Measurements from ENCODE around the gene PPT2. TPM values are rescaled to one million over a fixed set of nuclear protein-coding genes. Genes with fewer than 3 reads are reported as not detected.
A peak's percentile ranks its signal among the peaks of the same experiment; 100 is the strongest.

Gene PPT2
- total RNA-seq, 1 experiment from 2014 or later: 46.3 TPM

GRCh38 chr6:32182555-32182981 lies 28.6 kb downstream of the PPT2 start:
- no peak overlapping the region for H2BK15ac ChIP-seq (ENCODE audit: low read depth, low read length)
- no peak overlapping the region for H3K4me3 Mint-ChIP-seq
- no peaks in the 10 kb centered on the region for H3K9me3 ChIP-seq (ENCODE audit: control insufficient read depth, low read depth, low read length)
- no peak for TF ChIP-seq CTCF (conservative IDR thresholded peaks at IDR 0.05)
- no peak overlapping the region for H2AFZ ChIP-seq (ENCODE audit: low read length)
- H3K79me1 ChIP-seq (ENCODE audit: insufficient read depth, low read depth, low read length, poor library complexity, severe bottlenecking): no peaks in the 10 kb centered on the region
- no peak overlapping the region for H3T11ph ChIP-seq (ENCODE audit: low read length)
- H4K20me1 ChIP-seq (ENCODE audit: control insufficient read depth, insufficient read depth, insufficient read length): no peaks in the 10 kb centered on the region
- DNase-seq: no peak
- H3K27me3 ChIP-seq (ENCODE audit: insufficient read depth, low read length): no peaks in the 10 kb centered on the region
- no peak overlapping the region for H3K4me2 ChIP-seq (ENCODE audit: insufficient read depth, insufficient read length, low read length)
- H3K9me3 Mint-ChIP-seq: no peaks in the 10 kb centered on the region; a peak in 1 of 5 replicates
- no peak overlapping the region for H3K27ac ChIP-seq (ENCODE audit: insufficient read length, low read depth, low read length)
- H3K27me3 Mint-ChIP-seq (ENCODE audit: low read depth): no peaks in the 10 kb centered on the region; the same call in 1 of the 2 replicates
- no peak overlapping the region for H2BK12ac ChIP-seq (ENCODE audit: insufficient read length, low read depth, low read length)
- H3K9ac ChIP-seq (ENCODE audit: extremely low read depth, insufficient read length, low read length): no peak overlapping the region
- H3K56ac ChIP-seq (ENCODE audit: insufficient read length, low read depth, low read length): no peak overlapping the region
- H3K23ac ChIP-seq (ENCODE audit: insufficient read length, low read depth, low read length): no peak overlapping the region
- H3K18ac ChIP-seq (ENCODE audit: insufficient read length, low read depth, low read length): no peak overlapping the region
- no peaks in the 10 kb centered on the region for H3K4me1 ChIP-seq (ENCODE audit: insufficient read depth, low read length)
- no peak overlapping the region for H3K4ac ChIP-seq (ENCODE audit: low read depth, low read length)
- no peak overlapping the region for H4K91ac ChIP-seq (ENCODE audit: insufficient read length, low read depth, low read length)
- peak overlapping the region in 2 of 3 experiments; percentile 45 to 57; a peak in 4 of 7 replicates for H3K27ac Mint-ChIP-seq
- peaks cover 32 to 74% (median 62%) of the 10 kb centered on the region in 3 experiments for H3K36me3 Mint-ChIP-seq (ENCODE audit: insufficient read depth in 1 of 3, low read depth in 3 of 3)
- peaks cover 6% of the 10 kb centered on the region for H3K23me2 ChIP-seq (ENCODE audit: insufficient read length, low read depth, low read length, poor library complexity, severe bottlenecking)
- H2BK5ac ChIP-seq (ENCODE audit: insufficient read length, low read length): no peak overlapping the region
- no peak overlapping the region for H3K14ac ChIP-seq (ENCODE audit: insufficient read depth, low read length)
- no peak overlapping the region for H4K8ac ChIP-seq (replicated peaks; ENCODE audit: insufficient read length, low read depth, low read length)
- no peak overlapping the region for H2BK120ac ChIP-seq (ENCODE audit: low read depth, low read length, poor library complexity, severe bottlenecking)
- WGBS (ENCODE audit: extremely low coverage, insufficient read length, low lambda C conversion rate): no CpG with 5 or more reads among the region's 10 CpGs
- H4K5ac ChIP-seq (ENCODE audit: insufficient read length, low read depth, low read length): no peak overlapping the region
- H3K79me2 ChIP-seq (ENCODE audit: insufficient read depth, low read length): peaks cover 4% of the 10 kb centered on the region; the same call in 1 of the 2 replicates
- H3K4me1 Mint-ChIP-seq: peaks cover 15 to 30% of the 10 kb centered on the region in 2 experiments
- H2BK20ac ChIP-seq (ENCODE audit: low read depth, low read length, poor library complexity, severe bottlenecking): no peak overlapping the region
- no peak overlapping the region for H2AK5ac ChIP-seq (ENCODE audit: insufficient read length, low read length)
